ENCODE measurements around the gene RNF14. TPM values are rescaled to one million over a fixed set of nuclear protein-coding genes. Genes with fewer than 3 reads are reported as not detected.

Gene RNF14
- total and polyA plus RNA-seq, 2 donors (not counting 1 experiment from before 2014, with no cell fraction given), result 10.5 to 26.6 TPM

GRCh38 chr5:141958546-141959172 lies 10.2 kb upstream of the RNF14 start:
- Histone ChIP-seq H3K4me1 (ENCODE audit: control insufficient read depth in 2 of 2, insufficient read depth in 2 of 2, low read length in 2 of 2) (peaks cover 10 to 25% of the 10 kb centered on the region in 2 donors), H3K9me3 (ENCODE audit: control extremely low read depth in 1 of 3, control insufficient read depth in 2 of 3, insufficient read depth in 1 of 3, low read length in 2 of 3) (no peaks in the 10 kb centered on the region), H3K4me2 (replicated peaks; ENCODE audit: low read depth, low read length, poor library complexity, severe bottlenecking) (no peak overlapping the region), H3K36me3 (replicated peaks in 1 of 2; ENCODE audit: control extremely low read depth in 1 of 2, control insufficient read depth in 1 of 2, extremely low read depth in 1 of 2, insufficient read depth in 2 of 2, low read length in 1 of 2) (peaks cover 0 to 2% of the 10 kb centered on the region in 2 experiments), H3K4me3 (ENCODE audit: control extremely low read depth in 1 of 5, extremely low read depth in 1 of 5, insufficient read depth in 1 of 5, low read depth in 2 of 5, low read length in 4 of 5) (no peak overlapping the region), H3K27me3 (replicated peaks in 1 of 4; ENCODE audit: control extremely low read depth in 1 of 4, control insufficient read depth in 3 of 4, insufficient read depth in 4 of 4, low read length in 3 of 4) (no peaks in the 10 kb centered on the region), H2AFZ (ENCODE audit: insufficient read depth, low read depth, low read length, poor library complexity, severe bottlenecking) (no peak overlapping the region), H4K20me1 (ENCODE audit: control insufficient read depth, insufficient read depth, low read length, poor library complexity, severe bottlenecking) (no peaks in the 10 kb centered on the region), H3K9ac (ENCODE audit: low read length) (no peak overlapping the region), H3K79me2 (ENCODE audit: control insufficient read depth, insufficient read depth, low read length) (no peaks in the 10 kb centered on the region), H3K27ac (ENCODE audit: low read length in 2 of 2) (no peak overlapping the region)
- Mint-ChIP-seq H3K27ac (no peak overlapping the region), H3K4me3 (no peak overlapping the region), H3K9me3 (ENCODE audit: insufficient read depth) (no peaks in the 10 kb centered on the region), H3K4me1 (peaks cover 23% of the 10 kb centered on the region), H3K27me3 (no peaks in the 10 kb centered on the region)
- no peak for ATAC-seq (ENCODE audit: low read depth)
- intact Hi-C loops (cut with micrococcal nuclease), result no loop called here
- CTCF ChIA-PET, result interaction anchor here (1.1 to 9.9 kb wide), 9 partner anchors 10 to 294 kb away, joined by 3 to 198 read pairs (median 16); partner anchors contain the start of genes DELE1, PCDH1 and RNF14
- DNase-seq, result no peak
- WGBS (ENCODE audit: insufficient coverage), result 85% methylated on average over 6 of the region's 8 CpGs
- POLR2A ChIA-PET, result no interaction called here
- TF ChIP-seq EZH2 (IDR thresholded peaks at IDR 0.05; ENCODE audit: borderline replicate concordance, insufficient read depth, low read depth, low read length, poor library complexity, severe bottlenecking), result no peak
- TF ChIP-seq CTCF (IDR thresholded peaks at IDR 0.05), result no peak

GRCh38 chr5:141960018-141960417 lies 8.9 kb upstream of the RNF14 start:
- WGBS (ENCODE audit: insufficient coverage), result 87% methylated on average over 10 of the region's 10 CpGs
- Histone ChIP-seq H3K9me3 (ENCODE audit: control extremely low read depth in 1 of 3, control insufficient read depth in 2 of 3, insufficient read depth in 1 of 3, low read length in 2 of 3) (no peaks in the 10 kb centered on the region), H4K20me1 (ENCODE audit: control insufficient read depth, insufficient read depth, low read length, poor library complexity, severe bottlenecking) (no peaks in the 10 kb centered on the region), H3K4me3 (ENCODE audit: control extremely low read depth in 1 of 5, extremely low read depth in 1 of 5, insufficient read depth in 1 of 5, low read depth in 2 of 5, low read length in 4 of 5) (no peak overlapping the region), H2AFZ (ENCODE audit: insufficient read depth, low read depth, low read length, poor library complexity, severe bottlenecking) (no peak overlapping the region), H3K27ac (ENCODE audit: low read length in 2 of 2) (no peak overlapping the region), H3K4me1 (ENCODE audit: control insufficient read depth in 2 of 2, insufficient read depth in 2 of 2, low read length in 2 of 2) (peaks cover 10 to 25% of the 10 kb centered on the region in 2 donors), H3K79me2 (ENCODE audit: control insufficient read depth, insufficient read depth, low read length) (no peaks in the 10 kb centered on the region), H3K4me2 (replicated peaks; ENCODE audit: low read depth, low read length, poor library complexity, severe bottlenecking) (no peak overlapping the region), H3K27me3 (replicated peaks in 1 of 4; ENCODE audit: control extremely low read depth in 1 of 4, control insufficient read depth in 3 of 4, insufficient read depth in 4 of 4, low read length in 3 of 4) (no peaks in the 10 kb centered on the region), H3K36me3 (replicated peaks in 1 of 2; ENCODE audit: control extremely low read depth in 1 of 2, control insufficient read depth in 1 of 2, extremely low read depth in 1 of 2, insufficient read depth in 2 of 2, low read length in 1 of 2) (peaks cover 0 to 2% of the 10 kb centered on the region in 2 experiments), H3K9ac (ENCODE audit: low read length) (no peak overlapping the region)
- no peak overlapping the region for H3K27ac Mint-ChIP-seq
- TF ChIP-seq CTCF (IDR thresholded peaks at IDR 0.05), result no peak
- no peak for TF ChIP-seq EZH2 (IDR thresholded peaks at IDR 0.05; ENCODE audit: borderline replicate concordance, insufficient read depth, low read depth, low read length, poor library complexity, severe bottlenecking)
- no peaks in the 10 kb centered on the region for H3K9me3 Mint-ChIP-seq (ENCODE audit: insufficient read depth)
- H3K4me1 Mint-ChIP-seq, result peaks cover 17% of the 10 kb centered on the region
- no peak overlapping the region for H3K4me3 Mint-ChIP-seq
- ChIA-PET POLR2A (interaction anchor here (1.2 to 1.8 kb wide), 3 partner anchors 9 to 268 kb away, joined by 5 to 11 read pairs (median 7); partner anchors contain the start of genes DELE1 and RNF14), CTCF (interaction anchor here (0.6 to 9.9 kb wide), 43 partner anchors 9 to 746 kb away, joined by 3 to 198 read pairs (median 5); partner anchors contain the start of genes ARAP3, DELE1, GNPDA1 and PCDH1)
- DNase-seq (no peak), ATAC-seq (ENCODE audit: low read depth) (no peak)
- intact Hi-C loops (cut with micrococcal nuclease), result loop anchor here (1.0 to 2.0 kb wide), 7 partner anchors 9 to 639 kb away; partner anchors contain the start of genes HDAC3, PCDH1, RELL2 and RNF14
- H3K27me3 Mint-ChIP-seq, result no peaks in the 10 kb centered on the region

All from B cell (primary cell).